SJSA1 (cell line): ENCODE measurements around the gene SLC44A5. TPM values are rescaled to one million over a fixed set of nuclear protein-coding genes. Genes with fewer than 3 reads are reported as not detected.

Experiments used
- DNase-seq, 2 experiments: peaks; one replicate each; pipeline ENCODE4 v3.0.0-alpha.2; 2015 to 2020; ENCODE audit warnings: low spot score in 2 of 2, low read depth in 1 of 2
- H3K27ac ChIP-seq: fragments of 250-450 bp; sonication (Bioruptor Pico); 2 replicates; pipeline ENCODE4 v1.5.1; 2020; ENCODE audit warnings: mild to moderate bottlenecking, moderate library complexity
- H3K27me3 ChIP-seq: fragments of 250-450 bp; sonication (Bioruptor Pico); replicated peaks from 2 replicates; pipeline ENCODE4 v1.5.1; 2020; ENCODE audit warnings: mild to moderate bottlenecking, moderate library complexity
- H3K36me3 ChIP-seq: fragments of 250-450 bp; sonication (Bioruptor Pico); 2 replicates; pipeline ENCODE4 v1.5.1; 2020; ENCODE audit warnings: mild to moderate bottlenecking
- H3K4me1 ChIP-seq: fragments of 250-450 bp; sonication (Bioruptor Pico); replicated peaks from 2 replicates; pipeline ENCODE4 v1.6.1; 2021; ENCODE audit warnings: mild to moderate bottlenecking
- H3K4me3 ChIP-seq: fragments of 250-450 bp; sonication (Bioruptor Pico); 2 replicates; pipeline ENCODE4 v1.5.1; 2020; ENCODE audit warnings: mild to moderate bottlenecking
- H3K9me3 ChIP-seq: fragments of 250-450 bp; sonication (Bioruptor Pico); replicated peaks from 2 replicates; pipeline ENCODE4 v1.5.1; 2020; ENCODE audit warnings: mild to moderate bottlenecking
- total RNA-seq: library from RNA; depleted of rRNA; stranded (reverse); fragments of >200 nt; shearing (Covaris generic); gene quantifications from 2 replicates; pipeline ENCODE4 v1.2.3, GENCODE V29; 2014

SLC44A5 gene
- total RNA-seq, 1 experiment from 2014 or later = 0.05 TPM

DNA sequence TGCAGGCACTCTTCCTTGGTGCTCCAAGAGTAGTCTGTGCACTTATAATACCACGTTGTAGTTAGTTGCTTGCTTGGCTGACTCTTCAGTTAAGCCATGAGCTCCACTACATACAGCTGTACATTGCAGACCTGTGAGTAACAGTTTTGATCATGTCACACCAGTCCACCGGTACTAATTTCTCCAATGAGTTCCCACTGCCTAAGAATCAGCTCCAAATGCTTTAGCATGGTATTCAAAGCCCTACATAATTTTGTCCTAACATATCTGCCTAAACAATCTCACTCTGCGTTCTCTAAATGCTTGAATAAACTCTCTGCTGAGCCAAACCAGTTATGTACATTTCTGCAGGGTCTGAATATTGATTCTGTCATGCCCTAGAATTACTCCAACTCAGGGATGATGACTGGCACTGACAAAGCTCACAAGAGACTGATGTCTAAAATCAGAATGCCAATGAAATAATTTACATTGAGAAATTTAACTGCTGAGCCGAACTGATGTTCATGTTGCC lies 276.0 kb downstream of the SLC44A5 start:
- Histone ChIP-seq H3K4me1 (no peaks in the 10 kb centered on the region), H3K27me3 (no peaks in the 10 kb centered on the region), H3K36me3 (no peaks in the 10 kb centered on the region), H3K27ac (no peak overlapping the region), H3K9me3 (no peaks in the 10 kb centered on the region), H3K4me3 (no peak overlapping the region)
- no peak for DNase-seq

DNA sequence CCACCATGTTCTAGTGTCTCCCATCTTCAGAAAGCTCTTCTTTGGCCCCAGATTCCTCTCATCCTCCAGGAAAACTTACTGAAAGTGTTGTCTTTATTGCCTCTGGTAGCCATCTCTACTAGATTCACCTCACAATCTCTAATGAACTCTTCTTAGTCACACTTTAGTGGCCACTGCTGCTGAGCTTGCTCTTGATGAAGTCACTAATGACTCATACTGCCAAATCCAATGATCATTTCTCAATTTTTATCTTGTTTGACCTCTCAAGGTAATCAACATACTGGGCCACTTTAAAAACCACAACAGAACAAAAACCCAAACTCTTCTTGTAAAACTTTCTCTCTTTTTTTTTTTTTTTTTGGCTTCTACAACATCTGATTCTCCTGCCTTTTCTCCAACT lies 280.3 kb downstream of the SLC44A5 start:
- no peaks in the 10 kb centered on the region for H3K9me3 ChIP-seq
- H3K27me3 ChIP-seq = no peaks in the 10 kb centered on the region
- H3K4me1 ChIP-seq = no peaks in the 10 kb centered on the region
- H3K4me3 ChIP-seq = no peak overlapping the region
- no peak for DNase-seq
- no peaks in the 10 kb centered on the region for H3K36me3 ChIP-seq
- H3K27ac ChIP-seq = no peak overlapping the region

GRCh38 chr1:75328691-75329090 lies 282.2 kb downstream of the SLC44A5 start:
- DNase-seq = no peak
- no peaks in the 10 kb centered on the region for H3K36me3 ChIP-seq

DNA sequence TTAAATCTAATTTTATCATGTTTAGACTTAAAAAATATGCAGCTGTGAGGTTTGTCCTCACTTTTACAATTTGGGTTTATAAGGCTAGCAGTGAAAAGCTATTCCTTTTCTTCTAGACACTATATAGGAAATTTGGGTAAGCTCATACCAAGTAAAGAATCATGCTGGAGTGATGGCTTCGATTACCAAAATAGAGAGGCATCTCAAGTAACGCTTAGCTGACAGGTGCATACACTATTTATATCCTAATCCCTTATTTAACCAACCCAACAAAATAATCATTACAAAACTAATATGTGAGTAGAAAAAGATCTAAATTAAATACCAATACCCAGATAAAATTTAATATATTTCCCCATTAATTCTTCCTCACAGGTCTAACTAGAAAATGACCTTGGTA lies 283.5 kb downstream of the SLC44A5 start:
- Histone ChIP-seq H3K4me1 (no peaks in the 10 kb centered on the region), H3K27me3 (no peaks in the 10 kb centered on the region), H3K27ac (no peak overlapping the region), H3K9me3 (no peaks in the 10 kb centered on the region), H3K4me3 (no peak overlapping the region), H3K36me3 (no peaks in the 10 kb centered on the region)
- DNase-seq = no peak

More at GRCh38 chr1:75328691-75329090, 282.2 kb downstream of the SLC44A5 start:
- no peaks in the 10 kb centered on the region for H3K9me3 ChIP-seq
- no peaks in the 10 kb centered on the region for H3K27me3 ChIP-seq
- no peak overlapping the region for H3K27ac ChIP-seq
- no peaks in the 10 kb centered on the region for H3K4me1 ChIP-seq
- no peak overlapping the region for H3K4me3 ChIP-seq

DNA sequence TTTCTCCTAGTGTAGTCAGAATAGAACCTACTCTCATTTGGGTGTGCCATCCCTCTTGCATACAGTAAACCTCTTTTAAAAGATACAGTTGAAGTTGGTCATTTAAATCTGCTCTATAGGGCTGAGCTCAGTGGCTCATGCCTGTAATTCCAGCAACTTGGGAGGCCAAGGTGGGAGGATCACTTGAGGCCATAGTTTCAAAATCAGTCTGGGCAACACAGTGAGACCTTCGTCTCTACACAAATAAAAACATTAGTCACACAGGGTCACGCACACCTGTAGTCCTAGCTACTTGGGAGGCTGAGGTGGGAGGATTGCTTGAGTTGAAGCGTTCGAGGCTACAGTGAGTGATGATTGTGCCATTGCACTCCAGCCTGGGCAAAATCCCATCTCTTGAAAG lies 292.9 kb downstream of the SLC44A5 start:
- Histone ChIP-seq H3K36me3 (no peaks in the 10 kb centered on the region), H3K4me1 (no peaks in the 10 kb centered on the region), H3K9me3 (no peaks in the 10 kb centered on the region), H3K4me3 (no peak overlapping the region), H3K27me3 (peaks cover 10% of the 10 kb centered on the region), H3K27ac (no peak overlapping the region)
- no peak for DNase-seq

- H3K27me3 ChIP-seq = peaks cover 10% of the 10 kb centered on the region
- H3K4me3 ChIP-seq = no peak overlapping the region
- no peak for DNase-seq
- no peaks in the 10 kb centered on the region for H3K9me3 ChIP-seq
- H3K27ac ChIP-seq = no peak overlapping the region
- no peaks in the 10 kb centered on the region for H3K36me3 ChIP-seq
- H3K4me1 ChIP-seq = no peaks in the 10 kb centered on the region
Measured at GRCh38 chr1:75316230-75316629, 294.7 kb downstream of the SLC44A5 start.

DNA sequence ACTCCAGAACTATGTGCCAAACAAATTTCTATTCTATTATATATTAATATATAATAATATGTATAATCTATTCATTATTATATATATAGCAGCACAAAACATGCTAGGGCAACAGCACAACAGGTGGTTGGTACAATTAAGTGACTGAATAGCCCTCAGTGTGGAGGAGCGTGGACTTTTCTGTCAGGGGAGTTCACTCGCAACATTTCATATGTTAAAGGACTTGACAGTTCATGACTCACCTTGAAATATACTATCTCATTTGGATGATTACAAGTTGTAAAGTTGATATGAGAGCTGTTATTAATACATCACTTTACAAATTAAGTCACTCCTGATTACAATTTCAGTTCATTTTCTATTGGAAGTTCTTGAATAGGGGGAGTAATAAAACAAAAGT lies 298.3 kb downstream of the SLC44A5 start:
- Histone ChIP-seq H3K27ac (no peak overlapping the region), H3K36me3 (no peaks in the 10 kb centered on the region), H3K27me3 (peaks cover 10% of the 10 kb centered on the region), H3K4me1 (no peaks in the 10 kb centered on the region), H3K4me3 (no peak overlapping the region), H3K9me3 (no peaks in the 10 kb centered on the region)
- DNase-seq = no peak

DNA sequence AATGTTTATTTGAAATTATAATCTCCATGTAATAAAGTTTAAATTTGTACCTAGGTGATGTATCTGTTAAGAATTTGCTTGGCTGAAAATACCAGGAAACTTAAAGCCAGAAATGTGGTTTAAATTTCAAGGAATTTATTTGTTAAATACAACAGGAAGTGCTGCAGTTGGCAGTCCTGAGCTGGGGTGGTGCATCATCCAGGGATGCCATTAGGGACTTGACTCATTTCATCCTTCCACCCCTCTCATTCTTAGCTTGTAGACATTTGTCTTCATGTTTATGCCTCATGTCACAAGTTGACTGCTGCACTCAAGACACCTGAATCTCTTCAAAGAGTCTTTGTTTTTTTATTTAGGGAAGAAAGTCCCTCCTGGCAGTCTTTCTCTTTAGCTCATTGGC lies 300.8 kb downstream of the SLC44A5 start:
- Histone ChIP-seq H3K27me3 (peaks cover 3% of the 10 kb centered on the region; the same call in 1 of the 2 replicates), H3K4me3 (no peak overlapping the region), H3K9me3 (no peaks in the 10 kb centered on the region), H3K4me1 (no peaks in the 10 kb centered on the region), H3K27ac (no peak overlapping the region), H3K36me3 (no peaks in the 10 kb centered on the region)
- DNase-seq = no peak

GRCh38 chr1:75308365-75308764 lies 302.5 kb downstream of the SLC44A5 start:
- Histone ChIP-seq H3K4me1 (no peaks in the 10 kb centered on the region), H3K27me3 (no peaks in the 10 kb centered on the region; the same call in 1 of the 2 replicates), H3K36me3 (no peaks in the 10 kb centered on the region), H3K27ac (no peak overlapping the region), H3K9me3 (no peaks in the 10 kb centered on the region), H3K4me3 (no peak overlapping the region)
- no peak for DNase-seq

DNA sequence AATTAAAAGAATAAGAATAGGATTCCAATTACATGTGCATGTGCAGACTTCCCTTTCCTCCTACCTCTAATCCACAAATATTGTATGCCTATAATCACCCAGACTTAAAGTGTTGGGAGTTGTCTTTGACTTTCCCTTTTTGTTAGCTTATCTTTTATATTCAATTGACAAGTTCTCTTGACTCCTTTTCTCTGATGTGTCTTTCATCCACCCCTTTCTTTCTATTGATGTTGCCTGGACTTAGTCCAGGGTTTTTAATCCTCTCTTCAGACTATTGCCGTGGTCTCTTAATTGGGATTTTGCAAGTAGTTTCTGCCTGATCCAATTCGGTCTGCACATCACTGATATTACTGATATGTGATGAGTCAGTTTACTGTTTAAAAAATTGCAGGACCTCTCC lies 305.9 kb downstream of the SLC44A5 start:
- Histone ChIP-seq H3K4me1 (no peaks in the 10 kb centered on the region), H3K9me3 (no peaks in the 10 kb centered on the region), H3K27me3 (no peaks in the 10 kb centered on the region), H3K27ac (no peak overlapping the region), H3K4me3 (no peak overlapping the region), H3K36me3 (no peaks in the 10 kb centered on the region)
- no peak for DNase-seq

DNA sequence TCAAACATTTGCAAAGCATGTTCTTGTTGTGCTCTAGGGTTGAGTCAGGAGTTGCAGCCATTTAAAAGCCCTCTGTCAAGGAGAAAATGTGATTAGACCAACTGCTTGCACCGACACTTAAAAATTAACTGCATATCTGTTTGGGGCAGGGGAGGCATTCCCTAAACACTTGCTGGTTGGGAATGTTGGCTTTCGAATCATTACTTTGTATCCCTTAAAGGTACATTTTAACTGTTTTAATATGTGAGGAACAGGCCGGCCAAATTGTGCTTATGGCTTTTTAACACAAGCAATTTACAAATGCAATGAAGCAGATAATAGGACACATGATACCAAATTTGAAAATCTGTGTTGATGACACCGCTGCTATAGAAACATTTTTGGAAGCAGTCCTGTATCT lies 317.6 kb downstream of the SLC44A5 start:
- no peak overlapping the region for H3K4me3 ChIP-seq
- no peaks in the 10 kb centered on the region for H3K9me3 ChIP-seq
- no peaks in the 10 kb centered on the region for H3K4me1 ChIP-seq
- no peaks in the 10 kb centered on the region for H3K36me3 ChIP-seq
- no peaks in the 10 kb centered on the region for H3K27me3 ChIP-seq
- no peak for DNase-seq
- no peak overlapping the region for H3K27ac ChIP-seq

DNA sequence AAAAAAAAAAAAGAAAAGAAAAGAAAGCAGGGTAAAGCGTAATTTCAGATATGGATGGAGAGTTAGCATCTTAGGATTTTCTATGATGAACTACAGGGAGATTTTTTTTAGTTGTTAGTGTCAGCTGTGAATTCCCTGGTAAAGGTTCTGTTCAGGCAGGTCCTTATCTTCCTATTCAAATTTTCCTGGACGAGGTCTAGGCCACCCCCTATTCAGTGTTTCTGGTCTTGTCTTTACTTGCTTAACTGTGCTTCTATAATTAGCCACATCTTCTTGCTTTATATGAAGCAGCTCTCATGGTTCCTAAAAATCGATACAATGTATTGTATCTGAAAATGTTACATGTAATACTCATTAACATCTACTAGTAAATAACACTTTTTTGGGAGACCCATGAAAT lies 318.9 kb downstream of the SLC44A5 start:
- DNase-seq = no peak
- H3K36me3 ChIP-seq = no peaks in the 10 kb centered on the region
- no peaks in the 10 kb centered on the region for H3K27me3 ChIP-seq
- no peak overlapping the region for H3K27ac ChIP-seq
- H3K4me1 ChIP-seq = no peaks in the 10 kb centered on the region
- H3K4me3 ChIP-seq = no peak overlapping the region
- H3K9me3 ChIP-seq = no peaks in the 10 kb centered on the region

DNA sequence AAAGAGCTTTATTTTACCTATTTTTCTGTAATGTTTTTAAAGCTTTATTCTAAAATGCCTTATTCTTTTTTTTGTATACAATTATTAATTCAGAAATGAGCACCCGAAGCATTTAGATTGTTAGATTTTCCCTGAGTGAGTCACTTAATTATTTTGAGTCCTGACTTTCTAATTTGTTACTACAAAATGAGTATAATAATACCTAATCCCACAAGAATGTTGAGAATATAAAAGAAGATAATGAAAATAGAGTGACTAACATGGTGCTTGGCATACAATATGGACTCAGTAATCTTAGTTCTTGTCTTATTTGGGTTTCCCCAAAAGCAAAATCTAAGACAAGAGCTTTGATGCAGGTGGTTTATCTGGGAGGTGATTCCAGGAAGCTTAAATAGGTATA lies 334.5 kb downstream of the SLC44A5 start:
- no peaks in the 10 kb centered on the region for H3K27me3 ChIP-seq
- H3K9me3 ChIP-seq = no peaks in the 10 kb centered on the region; the same call in none of the 2 replicates
- no peak overlapping the region for H3K27ac ChIP-seq
- no peaks in the 10 kb centered on the region for H3K4me1 ChIP-seq
- no peaks in the 10 kb centered on the region for H3K36me3 ChIP-seq
- no peak overlapping the region for H3K4me3 ChIP-seq
- no peak for DNase-seq

GRCh38 chr1:75275631-75276030 lies 335.3 kb downstream of the SLC44A5 start:
- Histone ChIP-seq H3K36me3 (no peaks in the 10 kb centered on the region), H3K27ac (no peak overlapping the region), H3K4me3 (no peak overlapping the region), H3K27me3 (no peaks in the 10 kb centered on the region), H3K9me3 (no peaks in the 10 kb centered on the region; the same call in none of the 2 replicates), H3K4me1 (no peaks in the 10 kb centered on the region)
- DNase-seq = no peak

- H3K27ac ChIP-seq = no peak overlapping the region
- H3K4me1 ChIP-seq = no peaks in the 10 kb centered on the region
- no peak for DNase-seq
- no peaks in the 10 kb centered on the region for H3K36me3 ChIP-seq
- no peak overlapping the region for H3K4me3 ChIP-seq
- no peaks in the 10 kb centered on the region for H3K27me3 ChIP-seq
- no peaks in the 10 kb centered on the region; the same call in 1 of the 2 replicates for H3K9me3 ChIP-seq
Measured at GRCh38 chr1:75274920-75275506, 335.9 kb downstream of the SLC44A5 start.
